GM12878 (cell line): ENCODE measurements around the gene NPLOC4. TPM values are rescaled to one million over a fixed set of nuclear protein-coding genes. Genes with fewer than 3 reads are reported as not detected.

Source experiments
- ATAC-seq: fragments of 200-7000 bp; cut with Tn5 transposase; 3 replicates; pipeline ENCODE4 v1.9.1; 2020; ENCODE audit warnings: mild to moderate bottlenecking, moderate library complexity
- BruUV-seq: library from RNA; stranded (reverse); fragments of 400-500 nt; replicated peaks from 2 replicates; lab custom pipeline; 2021; lab: Mats Ljungman, UMichigan
- CTCF ChIA-PET: fragments of 300-600 bp; sonication (Branson Sonifier 250); formaldehyde crosslinking; extraction: SDS; loops from one replicate; lab custom pipeline; 2021; ENCODE audit warnings: inconsistent platforms; lab: Yijun Ruan, JAX
- POLR2A ChIA-PET: fragments of 350-600 bp; formaldehyde crosslinking; extraction: SDS; loops from one replicate; lab custom pipeline; 2021; ENCODE audit warnings: inconsistent platforms; lab: Charles Lee
- RAD21 ChIA-PET: fragments of 300-600 bp; sonication (Branson Sonifier 250); formaldehyde crosslinking; loops from one replicate; lab custom pipeline; 2023; ENCODE audit warnings: antibody characterized with exemption; ENCODE audit not compliant: unreplicated experiment; lab: Charles Lee
- SMC1A ChIA-PET: fragments of 300-600 bp; sonication (Branson Sonifier 250); formaldehyde crosslinking; loops from one replicate; lab custom pipeline; 2023; ENCODE audit not compliant: unreplicated experiment, uncharacterized antibody; lab: Charles Lee
- DNase-seq: peaks from one replicate; pipeline ENCODE4 v3.0.0-alpha.2; 2011; ENCODE audit warnings: low read depth, low spot score
- FAIRE-seq: peaks from 3 replicates; lab custom pipeline; 2011; peaks lifted over from hg19 to GRCh38; lab: Jason Lieb, UNC
- H2AFZ ChIP-seq: 2 replicates; pipeline ENCODE4 v1.6.0; 2011; ENCODE audit warnings: low read depth, low read length, control low read depth; ENCODE audit not compliant: control insufficient read depth
- H3K27ac ChIP-seq: 2 replicates; pipeline ENCODE4 v1.5.1; 2011; ENCODE audit warnings: control low read depth; ENCODE audit not compliant: control insufficient read depth, insufficient read depth
- H3K27me3 ChIP-seq, 2 experiments: replicated peaks in 1 of 2; 2 replicates each; pipeline versions ENCODE4 v1.6.0 to v1.6.1; 2011; ENCODE audit warnings: low read length in 1 of 2; ENCODE audit not compliant: control insufficient read depth in 2 of 2, insufficient read depth in 2 of 2
- H3K36me3 ChIP-seq, 2 experiments: 2 replicates each; pipeline ENCODE4 v1.5.1; 2011; ENCODE audit warnings: low read length in 1 of 2; ENCODE audit not compliant: control insufficient read depth in 2 of 2, insufficient read depth in 2 of 2
- H3K4me1 ChIP-seq: 2 replicates; pipeline ENCODE4 v1.6.1; 2011; ENCODE audit warnings: mild to moderate bottlenecking, low read length, moderate library complexity, mixed read lengths; ENCODE audit not compliant: control insufficient read depth, insufficient read depth
- H3K4me2 ChIP-seq: 2 replicates; pipeline ENCODE4 v1.6.0; 2011; ENCODE audit warnings: control low read depth; ENCODE audit not compliant: control insufficient read depth, insufficient read depth
- H3K4me3 ChIP-seq: fragments of 200-600 bp; sonication (generic); 2 replicates; pipeline ENCODE4 v1.5.1; 2016
- H3K79me2 ChIP-seq: 2 replicates; pipeline ENCODE4 v1.6.0; 2011; ENCODE audit warnings: low read length; ENCODE audit not compliant: control insufficient read depth, insufficient read depth
- H3K9ac ChIP-seq: 2 replicates; pipeline ENCODE4 v1.8.0; 2011; ENCODE audit warnings: low read length, control low read depth, mixed read lengths; ENCODE audit not compliant: control insufficient read depth, insufficient read depth
- H3K9me3 ChIP-seq: replicated peaks from 3 replicates; pipeline ENCODE4 v1.5.1; 2011; ENCODE audit warnings: mild to moderate bottlenecking, low read length; ENCODE audit not compliant: control insufficient read depth, insufficient read depth
- H4K20me1 ChIP-seq: 2 replicates; pipeline ENCODE4 v1.6.0; 2011; ENCODE audit not compliant: control insufficient read depth, insufficient read depth
- RELA ChIP-seq: fragments of 450-650 bp; IDR thresholded peaks from 2 replicates; pipeline ENCODE4 v1.8.0; 2014; ENCODE audit warnings: borderline replicate concordance; ENCODE audit not compliant: partially characterized antibody
- RFX5 ChIP-seq: IDR thresholded peaks from 2 replicates; pipeline ENCODE4 v1.6.1; 2011; ENCODE audit warnings: low read depth, low read length, improper control_type of control experiment
- STAT1 ChIP-seq: fragments of 450-650 bp; conservative IDR thresholded peaks from 2 replicates; pipeline ENCODE4 v1.6.1; 2014; ENCODE audit warnings: antibody characterized with exemption, mild to moderate bottlenecking
- ZZZ3 ChIP-seq: IDR thresholded peaks from 2 replicates; pipeline ENCODE4 v1.6.1; 2011; ENCODE audit warnings: low read depth; ENCODE audit not compliant: control insufficient read depth, insufficient read length
- WGBS: methylation state at CpG from one replicate; pipeline ENCODE4 v1.1.6; 2016; ENCODE audit warnings: low lambda C conversion rate; ENCODE audit not compliant: insufficient replicate concordance, insufficient coverage; ENCODE audit errors: missing lambda C conversion rate; 5-methylcytosine and 5-hydroxymethylcytosine counted together
- in situ Hi-C: fragments of 300-500 bp; cut with MboI; formaldehyde crosslinking; loops from 9 replicates; pipeline ENCODE4 v1.14.3; 2018; ENCODE audit warnings: mixed read lengths
- intact Hi-C: fragments of 100-400 bp; cut with micrococcal nuclease; formaldehyde crosslinking; loops from one replicate; pipeline ENCODE4 v1.14.2; 2022; ENCODE audit not compliant: unreplicated experiment
- polyA plus RNA-seq, 11 experiments: library from polyadenylated mRNA; depleted of rRNA in 4 of 11; unstranded in 6 of 11; stranded (reverse) in 5 of 11; fragments of >200 nt; fragmentation: Nextera tagmentation in 4 of 11; fragmentation: Illumina TruSeq in 1 of 11; extraction: Ambion mirVana in 4 of 11; extraction: Trizol in 1 of 11; gene quantifications; 1 replicate in 1 of 11; 2 replicates in 10 of 11; pipeline versions ENCODE4 v1.2.1 to v1.2.3, GENCODE V29; 2011 to 2016; ENCODE audit warnings: inconsistent platforms in 2 of 11, missing spikeins in 2 of 11, low read depth in 1 of 11
- total RNA-seq, 4 experiments: library from RNA; depleted of rRNA in 3 of 4; stranded (reverse); fragments of >200 nt in 3 of 4; fragmentation: Illumina TruSeq in 1 of 4; extraction: Trizol in 1 of 4; gene quantifications; 2 replicates each; pipeline versions ENCODE4 v1.2.1 to v1.2.3, GENCODE V29; 2013 to 2021
- TF ChIP-seq, protein P1 (sequence below): fragments of 450-650 bp; IDR thresholded peaks from 2 replicates; pipeline ENCODE4 v1.6.1; 2016; ENCODE audit warnings: mild to moderate bottlenecking, moderate library complexity, borderline replicate concordance
- TF ChIP-seq, protein P2 (sequence below): fragments of 450-650 bp; IDR thresholded peaks from 2 replicates; pipeline ENCODE4 v1.6.1; 2017; ENCODE audit warnings: mild to moderate bottlenecking, low read depth, inconsistent platforms; ENCODE audit not compliant: poor library complexity, severe bottlenecking

NPLOC4 gene
- total and polyA plus RNA-seq, 10 of the 15 experiments (the other 5 are each of a cell fraction or from before 2014, with no cell fraction given), result 1.5 to 83.7 (median 45.8) TPM

GRCh38 chr17:81545160-81545949, 91.6 kb downstream of the NPLOC4 start:
- TF ChIP-seq RELA, result no peak
- no peak for TF ChIP-seq STAT1
- no peak for TF ChIP-seq ZZZ3
- no peak for TF ChIP-seq RFX5
- TF ChIP-seq, protein P1, sequence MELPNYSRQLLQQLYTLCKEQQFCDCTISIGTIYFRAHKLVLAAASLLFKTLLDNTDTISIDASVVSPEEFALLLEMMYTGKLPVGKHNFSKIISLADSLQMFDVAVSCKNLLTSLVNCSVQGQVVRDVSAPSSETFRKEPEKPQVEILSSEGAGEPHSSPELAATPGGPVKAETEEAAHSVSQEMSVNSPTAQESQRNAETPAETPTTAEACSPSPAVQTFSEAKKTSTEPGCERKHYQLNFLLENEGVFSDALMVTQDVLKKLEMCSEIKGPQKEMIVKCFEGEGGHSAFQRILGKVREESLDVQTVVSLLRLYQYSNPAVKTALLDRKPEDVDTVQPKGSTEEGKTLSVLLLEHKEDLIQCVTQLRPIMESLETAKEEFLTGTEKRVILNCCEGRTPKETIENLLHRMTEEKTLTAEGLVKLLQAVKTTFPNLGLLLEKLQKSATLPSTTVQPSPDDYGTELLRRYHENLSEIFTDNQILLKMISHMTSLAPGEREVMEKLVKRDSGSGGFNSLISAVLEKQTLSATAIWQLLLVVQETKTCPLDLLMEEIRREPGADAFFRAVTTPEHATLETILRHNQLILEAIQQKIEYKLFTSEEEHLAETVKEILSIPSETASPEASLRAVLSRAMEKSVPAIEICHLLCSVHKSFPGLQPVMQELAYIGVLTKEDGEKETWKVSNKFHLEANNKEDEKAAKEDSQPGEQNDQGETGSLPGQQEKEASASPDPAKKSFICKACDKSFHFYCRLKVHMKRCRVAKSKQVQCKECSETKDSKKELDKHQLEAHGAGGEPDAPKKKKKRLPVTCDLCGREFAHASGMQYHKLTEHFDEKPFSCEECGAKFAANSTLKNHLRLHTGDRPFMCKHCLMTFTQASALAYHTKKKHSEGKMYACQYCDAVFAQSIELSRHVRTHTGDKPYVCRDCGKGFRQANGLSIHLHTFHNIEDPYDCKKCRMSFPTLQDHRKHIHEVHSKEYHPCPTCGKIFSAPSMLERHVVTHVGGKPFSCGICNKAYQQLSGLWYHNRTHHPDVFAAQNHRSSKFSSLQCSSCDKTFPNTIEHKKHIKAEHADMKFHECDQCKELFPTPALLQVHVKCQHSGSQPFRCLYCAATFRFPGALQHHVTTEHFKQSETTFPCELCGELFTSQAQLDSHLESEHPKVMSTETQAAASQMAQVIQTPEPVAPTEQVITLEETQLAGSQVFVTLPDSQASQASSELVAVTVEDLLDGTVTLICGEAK, result no peak
- TF ChIP-seq, protein P2, sequence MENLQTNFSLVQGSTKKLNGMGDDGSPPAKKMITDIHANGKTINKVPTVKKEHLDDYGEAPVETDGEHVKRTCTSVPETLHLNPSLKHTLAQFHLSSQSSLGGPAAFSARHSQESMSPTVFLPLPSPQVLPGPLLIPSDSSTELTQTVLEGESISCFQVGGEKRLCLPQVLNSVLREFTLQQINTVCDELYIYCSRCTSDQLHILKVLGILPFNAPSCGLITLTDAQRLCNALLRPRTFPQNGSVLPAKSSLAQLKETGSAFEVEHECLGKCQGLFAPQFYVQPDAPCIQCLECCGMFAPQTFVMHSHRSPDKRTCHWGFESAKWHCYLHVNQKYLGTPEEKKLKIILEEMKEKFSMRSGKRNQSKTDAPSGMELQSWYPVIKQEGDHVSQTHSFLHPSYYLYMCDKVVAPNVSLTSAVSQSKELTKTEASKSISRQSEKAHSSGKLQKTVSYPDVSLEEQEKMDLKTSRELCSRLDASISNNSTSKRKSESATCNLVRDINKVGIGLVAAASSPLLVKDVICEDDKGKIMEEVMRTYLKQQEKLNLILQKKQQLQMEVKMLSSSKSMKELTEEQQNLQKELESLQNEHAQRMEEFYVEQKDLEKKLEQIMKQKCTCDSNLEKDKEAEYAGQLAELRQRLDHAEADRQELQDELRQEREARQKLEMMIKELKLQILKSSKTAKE, result no peak
- DNase-seq (no peak), FAIRE-seq (no peak), ATAC-seq (no peak)
- H3K9me3 ChIP-seq, result no peaks in the 10 kb centered on the region
- no peak overlapping the region for H3K4me3 ChIP-seq
- WGBS, result 91% methylated on average over 24 of the region's 24 CpGs
- H3K9ac ChIP-seq, result no peak overlapping the region
- peaks cover 14 to 34% of the 10 kb centered on the region in 2 experiments; a peak in 3 of 4 replicates for H3K36me3 ChIP-seq
- H3K27me3 ChIP-seq, result no peaks in the 10 kb centered on the region
- RAD21 ChIA-PET, result no interaction called here
- CTCF ChIA-PET, result interaction anchor here (1.4 kb wide), 1 partner anchor 15 kb away, joined by 3 read pairs; no protein-coding TSS in a partner anchor
- H3K27ac ChIP-seq, result no peak overlapping the region
- in situ Hi-C loops, result no loop called here
- no peak overlapping the region for H3K4me2 ChIP-seq
- H3K4me1 ChIP-seq, result no peaks in the 10 kb centered on the region; the same call in 1 of the 2 replicates
- no peaks in the 10 kb centered on the region for H4K20me1 ChIP-seq
- peaks cover 5% of the 10 kb centered on the region for H3K79me2 ChIP-seq
- POLR2A ChIA-PET, result no interaction called here
- no peak overlapping the region for H2AFZ ChIP-seq
- intact Hi-C loops, result no loop called here
- SMC1A ChIA-PET, result no interaction called here
- no TSS peak for BruUV-seq
